NCI-H446 treated with DMSO at 0.1 percent for 48 hours (cell line): ENCODE results near the gene BMAL1.

Source experiments
- DNase-seq: peaks from one replicate; lab custom pipeline; 2025; lab: John Stamatoyannopoulos, UW

Gene BMAL1

DNA sequence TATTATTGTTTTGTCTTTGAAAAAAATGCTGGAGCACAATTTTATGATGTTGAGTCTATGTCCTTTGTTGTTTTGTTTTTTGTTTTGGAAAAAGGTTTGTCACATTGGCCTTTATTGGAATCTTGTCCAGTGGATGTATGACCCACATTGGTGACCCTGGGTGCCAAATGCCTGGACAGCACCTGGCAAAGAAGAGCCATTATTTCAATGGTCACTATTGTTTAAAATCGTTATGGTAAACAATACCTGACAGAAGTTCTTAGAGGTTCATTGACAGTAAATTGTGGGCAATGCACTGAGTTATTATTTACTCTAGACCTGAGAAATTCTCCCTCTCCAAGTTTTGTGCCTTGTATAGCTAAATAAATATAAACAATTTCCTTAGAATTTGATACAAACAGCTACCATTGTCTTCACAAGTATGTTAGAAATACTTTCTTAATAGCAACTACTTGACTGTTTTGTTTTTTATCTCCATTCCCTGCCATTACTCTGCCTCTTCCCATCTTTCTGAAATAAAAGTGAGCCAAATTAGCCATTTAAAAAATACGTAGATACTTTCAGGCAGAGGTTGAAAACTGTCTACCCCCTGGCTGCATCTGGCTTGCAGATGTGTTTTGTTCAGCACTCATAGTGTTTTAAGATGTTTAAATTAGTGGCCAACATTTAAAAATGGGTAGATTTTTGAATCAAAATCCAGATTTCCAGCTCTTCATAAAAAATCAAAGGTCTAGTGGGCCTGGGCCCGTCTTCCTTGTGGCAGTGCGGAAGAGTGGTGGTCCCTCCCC lies 39.9 kb downstream of the BMAL1 start:
- DNase-seq, result no peak

DNA sequence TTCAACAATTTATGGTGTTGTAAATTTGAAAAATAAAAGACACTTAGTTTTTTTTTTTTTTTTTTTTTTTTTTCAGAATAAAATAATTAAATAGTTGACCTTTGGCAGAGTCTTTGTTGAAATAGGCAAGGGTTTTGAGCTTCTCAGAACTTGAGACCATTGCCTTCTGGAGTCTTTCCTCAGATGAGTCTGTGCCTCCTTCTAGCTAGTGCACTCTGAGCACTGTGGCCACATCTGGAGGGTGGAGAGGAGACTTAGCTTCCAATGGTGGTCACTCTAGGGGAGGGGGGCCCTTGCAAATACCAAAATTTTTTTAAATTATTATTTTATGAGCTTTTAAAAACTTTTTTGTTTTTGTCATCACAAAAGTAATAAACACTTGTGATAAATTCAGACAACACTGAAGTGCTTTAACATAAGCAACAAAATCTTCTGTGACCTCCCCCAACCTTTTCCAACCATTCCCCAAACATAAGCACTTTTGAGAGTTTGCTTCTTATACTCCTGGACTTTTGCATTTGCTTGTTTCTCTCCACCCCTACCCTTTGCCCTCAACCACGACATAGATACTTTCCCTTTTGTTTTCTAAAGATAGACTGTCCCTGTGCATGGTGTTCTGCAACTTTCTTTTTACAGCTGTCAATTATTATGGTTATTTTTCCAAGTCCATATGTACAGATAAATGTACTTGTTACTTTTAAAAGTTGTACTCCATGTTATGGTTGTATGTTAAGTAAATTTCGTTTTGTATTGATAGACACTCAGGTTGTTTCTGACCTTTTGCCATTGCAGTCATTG lies 41.1 kb downstream of the BMAL1 start:
- no peak for DNase-seq

DNA sequence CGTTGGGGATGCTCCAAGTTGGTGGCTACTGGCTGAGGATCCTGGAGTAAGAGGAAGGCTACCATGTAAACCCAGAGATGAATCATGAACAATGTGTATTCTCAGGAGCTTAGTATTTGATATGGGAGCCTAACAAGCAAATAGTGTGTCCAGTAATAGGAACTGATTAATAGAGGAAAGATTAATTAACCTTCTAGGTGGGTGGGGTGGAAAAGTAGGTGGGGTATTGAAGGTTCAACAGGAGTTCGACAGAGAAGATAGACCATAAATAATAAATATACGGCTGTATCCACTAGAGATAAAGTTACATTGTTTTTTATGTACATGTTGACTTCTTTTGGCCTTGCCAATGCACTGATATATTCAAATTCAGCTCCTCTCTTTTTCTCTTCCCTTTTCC lies 43.1 kb downstream of the BMAL1 start:
- no peak for DNase-seq

DNA sequence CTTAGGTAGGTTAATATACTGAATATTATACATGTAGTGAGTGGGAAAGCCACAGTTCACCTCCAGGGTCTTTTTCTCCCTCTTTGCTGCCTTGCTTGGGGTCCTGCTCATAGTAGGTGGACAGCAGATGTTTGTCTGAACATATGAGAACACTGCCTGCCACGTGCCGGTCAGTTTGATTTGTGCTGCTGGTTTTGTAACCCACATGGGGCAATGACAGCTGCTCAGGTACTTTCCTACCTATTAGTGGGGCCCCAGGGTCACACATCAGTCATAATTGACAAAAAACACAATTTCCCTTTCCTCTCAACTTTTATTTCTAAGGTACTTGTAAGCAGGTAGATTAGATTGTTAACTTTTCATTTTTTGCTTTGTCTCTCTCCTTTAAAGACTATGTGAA lies 43.8 kb downstream of the BMAL1 start:
- no peak for DNase-seq

DNA sequence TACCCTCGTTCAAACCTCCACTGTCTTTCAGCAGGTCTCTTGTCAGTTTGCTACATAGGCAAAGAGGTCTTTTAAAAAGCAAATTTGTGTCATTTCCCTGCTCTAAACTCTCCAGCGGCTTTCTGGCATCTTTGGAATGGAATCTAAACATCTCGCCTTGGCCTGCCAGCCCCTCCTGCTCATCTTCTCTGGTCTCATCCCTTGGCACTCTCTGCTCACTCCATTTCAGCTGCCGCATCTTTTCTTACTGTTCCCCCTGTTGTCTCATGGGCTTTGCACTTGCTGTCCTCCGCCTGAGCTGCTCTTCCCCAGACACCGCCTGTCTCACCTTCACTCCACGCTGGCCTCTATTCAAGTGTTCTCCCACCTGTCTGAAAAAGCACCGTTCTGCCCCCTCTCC lies 46.6 kb downstream of the BMAL1 start:
- no peak for DNase-seq

DNA sequence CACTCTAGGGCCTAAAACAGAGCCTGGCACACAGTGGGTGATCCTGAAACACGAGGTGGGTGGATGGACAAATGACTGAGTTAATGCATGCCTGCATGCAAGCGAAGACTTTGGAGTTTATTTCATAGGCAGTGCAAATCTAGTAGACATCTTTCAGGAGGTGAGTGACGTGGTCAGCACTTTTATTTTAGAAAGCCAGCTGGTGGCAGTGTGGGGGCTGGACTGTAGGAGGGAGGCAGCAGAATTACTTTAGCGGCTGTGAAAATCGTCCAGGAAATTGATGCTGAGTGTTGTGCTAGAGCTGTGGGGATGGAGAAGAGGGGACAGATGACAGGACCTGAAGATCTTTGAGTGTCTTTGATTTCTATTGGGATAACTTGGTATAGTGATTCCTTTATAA lies 47.1 kb downstream of the BMAL1 start:
- no peak for DNase-seq

DNA sequence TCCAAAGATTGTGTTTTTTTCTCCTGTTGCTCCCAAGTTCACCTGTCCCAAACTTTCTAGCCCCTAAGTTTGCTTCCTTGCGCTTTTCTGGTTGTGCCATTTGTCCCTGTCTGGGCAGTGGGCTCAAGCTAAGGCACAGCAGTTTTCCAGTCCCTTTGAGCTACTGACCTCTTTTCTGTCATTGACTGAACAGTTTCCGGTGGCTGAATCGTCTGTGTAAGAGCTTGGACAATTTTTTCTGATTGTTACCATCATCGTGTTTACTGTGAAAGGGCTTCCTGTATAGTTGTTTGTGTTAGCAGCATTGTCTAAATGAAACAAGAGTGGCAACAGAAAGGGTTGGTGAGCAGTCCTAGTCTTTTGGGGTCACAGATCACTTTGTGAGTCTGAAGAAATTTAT lies 49.8 kb downstream of the BMAL1 start:
- DNase-seq, result no peak

DNA sequence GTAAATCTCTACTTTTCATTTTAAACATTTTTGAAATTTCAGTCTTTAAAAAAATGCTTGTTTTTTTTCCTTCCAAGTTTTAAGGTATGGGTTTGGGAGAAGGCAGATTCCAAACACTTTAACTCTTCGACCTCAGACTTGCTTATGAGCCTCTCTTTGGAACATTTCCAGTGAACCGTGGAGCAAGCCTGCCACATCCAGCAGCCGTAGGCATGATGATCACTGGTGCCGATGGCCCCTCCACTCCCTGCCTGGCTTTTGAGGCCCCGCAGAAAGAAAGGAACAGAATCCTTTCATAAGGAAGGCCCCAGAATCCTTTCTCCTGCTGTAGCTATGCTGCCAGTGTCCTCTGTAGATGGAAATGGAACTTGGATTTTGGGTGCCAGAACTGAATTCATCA lies 50.7 kb downstream of the BMAL1 start:
- DNase-seq, result no peak

DNA sequence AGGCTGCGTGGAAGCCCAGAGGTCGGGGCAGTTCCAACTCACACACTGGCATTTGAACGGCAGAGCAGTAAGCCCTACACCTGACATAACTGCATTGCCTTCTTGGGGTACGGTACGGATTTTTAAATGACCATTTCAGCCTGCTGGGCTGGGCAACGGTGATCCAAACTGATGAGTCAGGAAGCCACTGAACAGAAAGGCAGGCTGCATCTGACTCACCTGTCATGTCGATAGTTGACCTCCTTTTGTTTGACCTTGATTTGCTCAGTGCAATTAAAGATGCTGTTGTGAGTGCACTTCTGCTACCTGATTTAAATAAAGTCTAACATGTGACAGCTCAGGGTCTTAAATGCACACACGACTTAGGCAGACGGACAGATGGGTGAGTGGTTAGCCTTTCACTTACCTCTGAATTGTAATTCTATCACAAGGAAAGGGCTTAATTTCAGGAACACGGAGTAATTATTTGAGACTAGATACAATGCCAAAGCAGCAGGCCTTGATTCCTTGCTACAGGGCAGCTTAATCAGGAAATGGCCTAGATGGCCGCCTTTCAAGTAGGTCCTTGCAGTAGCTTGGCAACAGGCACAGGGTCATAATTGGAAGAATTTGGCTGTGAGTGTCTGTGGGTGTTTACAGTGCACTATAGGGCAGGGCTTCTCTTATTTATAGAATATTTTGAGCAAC lies 52.2 kb downstream of the BMAL1 start:
- peak; percentile 73 for DNase-seq

DNA sequence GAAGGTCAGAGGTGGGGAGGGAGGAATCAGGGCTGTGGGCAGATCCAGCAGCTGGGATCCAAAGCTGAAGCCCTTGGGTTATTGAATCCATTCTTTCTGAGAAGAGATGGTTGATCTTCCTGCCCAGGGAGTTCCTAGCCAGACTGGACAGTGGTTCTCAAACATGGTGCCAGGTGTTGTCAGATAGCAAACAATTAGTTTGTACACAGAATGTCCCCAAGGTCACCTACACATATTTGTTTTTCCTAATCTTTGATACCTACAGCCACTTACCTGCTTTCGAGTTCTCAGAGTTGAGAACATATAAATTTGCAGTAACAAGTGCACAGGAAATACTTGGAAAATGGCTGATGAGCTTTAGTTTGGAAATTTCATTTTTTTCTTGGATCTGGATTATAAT lies 54.5 kb downstream of the BMAL1 start:
- DNase-seq, result no peak

DNA sequence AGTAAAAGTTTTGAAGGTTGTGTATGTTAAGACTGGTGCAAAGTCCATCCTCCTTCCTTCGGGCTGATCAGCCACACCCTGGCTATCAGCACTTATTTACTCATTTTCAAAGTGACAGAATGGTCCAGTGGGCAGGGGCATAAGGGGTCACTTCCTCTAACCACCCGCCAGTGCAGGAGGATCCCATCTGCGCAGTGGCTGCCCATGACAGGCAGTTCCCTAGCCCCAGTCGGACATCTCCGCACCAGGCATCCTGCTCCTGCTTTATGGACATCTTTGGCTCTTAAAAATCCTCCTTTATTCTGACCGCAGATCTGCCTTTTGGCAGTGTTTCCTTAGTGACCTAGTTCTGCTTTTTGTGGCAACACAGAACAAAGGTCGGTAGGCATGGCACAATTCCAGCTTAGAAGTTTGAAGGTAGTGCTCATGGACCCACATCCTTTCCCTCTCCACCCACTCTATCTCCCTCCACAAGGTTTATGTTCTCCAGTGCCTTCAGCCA lies 55.9 kb downstream of the BMAL1 start:
- DNase-seq, result no peak

DNA sequence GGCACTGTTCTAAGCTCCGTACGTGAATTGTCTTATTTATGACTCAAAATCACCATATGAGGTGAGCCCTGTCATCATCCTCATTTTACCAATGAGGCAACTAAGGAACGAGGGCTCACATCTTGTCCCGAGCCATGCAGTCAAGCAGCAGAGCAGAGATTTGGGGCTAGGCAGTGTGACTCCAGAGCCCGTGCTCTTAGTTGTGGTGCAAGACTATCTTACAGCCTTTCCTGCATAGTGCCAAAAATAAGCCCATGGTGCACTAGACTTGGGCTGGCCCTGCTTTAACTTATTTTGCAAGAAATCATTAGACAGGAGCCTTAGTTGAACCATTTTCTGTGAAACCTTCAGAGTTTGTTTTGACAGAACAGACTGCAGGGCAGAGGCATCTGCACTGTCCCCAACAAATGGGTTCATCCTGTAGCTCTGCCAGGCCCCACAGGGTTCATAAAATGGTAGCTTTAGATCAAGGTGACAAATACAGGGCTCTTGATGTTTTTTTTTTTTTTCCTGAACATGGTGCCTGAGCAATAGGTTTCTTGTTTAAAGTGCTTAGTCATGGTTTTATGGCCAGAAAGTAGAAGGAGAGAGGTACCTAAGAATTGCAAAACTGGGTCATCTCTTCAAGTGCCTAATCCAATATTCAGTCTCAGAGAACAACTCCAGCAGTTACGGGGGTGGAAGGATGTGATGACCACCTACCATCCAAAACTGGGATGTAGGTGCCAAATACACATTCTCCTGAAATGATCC lies 56.6 kb downstream of the BMAL1 start:
- no peak for DNase-seq

DNA sequence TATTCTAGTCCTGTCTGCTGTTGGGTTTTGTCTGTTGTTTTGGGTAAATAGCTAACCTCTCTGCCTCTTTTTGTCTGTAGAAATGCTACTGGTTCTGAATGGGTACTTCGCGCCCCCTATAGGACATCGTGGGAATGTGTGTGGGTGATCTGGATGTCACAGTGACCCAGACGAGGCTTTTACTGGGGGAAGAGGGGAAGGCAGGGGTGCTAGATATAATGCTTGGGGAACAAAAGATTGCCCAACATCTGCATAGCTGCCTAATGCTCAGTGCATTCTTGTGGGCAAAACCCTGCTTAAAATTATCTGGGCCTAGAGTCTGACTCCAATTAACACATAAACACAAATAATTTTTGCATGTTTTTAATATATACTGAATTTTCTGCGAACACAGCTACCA lies 57.7 kb downstream of the BMAL1 start:
- DNase-seq, result peak; percentile 24

DNA sequence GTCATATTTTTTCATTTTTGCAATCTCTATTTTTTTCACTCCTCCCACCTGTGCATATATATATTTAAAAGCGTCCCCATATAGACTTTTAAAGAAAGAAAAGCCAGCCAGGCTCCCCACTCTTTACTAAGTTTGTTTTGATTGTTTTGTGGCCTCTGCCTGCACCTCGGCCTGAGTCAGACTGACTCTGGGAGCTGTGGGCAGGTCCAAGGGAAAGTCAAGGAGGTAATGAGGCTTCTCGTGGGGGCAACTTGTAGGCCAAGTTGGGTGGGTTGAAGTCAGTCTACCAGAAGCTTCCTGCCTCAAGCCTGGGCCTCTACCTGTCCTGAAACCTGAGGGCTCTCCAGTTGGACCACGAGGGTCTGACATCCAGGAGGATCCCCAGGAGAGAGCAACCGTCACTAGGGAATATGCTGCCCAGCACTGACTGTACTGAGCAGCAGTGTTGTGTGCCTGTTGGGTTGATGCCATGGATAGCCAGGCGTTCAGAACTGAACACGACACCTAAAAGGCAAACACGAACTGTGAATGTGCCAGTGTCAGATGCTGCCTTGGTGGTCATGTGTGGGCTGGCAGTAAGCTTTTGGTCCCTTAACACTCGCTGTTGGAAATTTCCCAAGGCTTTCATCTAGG lies 58.8 kb downstream of the BMAL1 start:
- DNase-seq, result no peak

DNA sequence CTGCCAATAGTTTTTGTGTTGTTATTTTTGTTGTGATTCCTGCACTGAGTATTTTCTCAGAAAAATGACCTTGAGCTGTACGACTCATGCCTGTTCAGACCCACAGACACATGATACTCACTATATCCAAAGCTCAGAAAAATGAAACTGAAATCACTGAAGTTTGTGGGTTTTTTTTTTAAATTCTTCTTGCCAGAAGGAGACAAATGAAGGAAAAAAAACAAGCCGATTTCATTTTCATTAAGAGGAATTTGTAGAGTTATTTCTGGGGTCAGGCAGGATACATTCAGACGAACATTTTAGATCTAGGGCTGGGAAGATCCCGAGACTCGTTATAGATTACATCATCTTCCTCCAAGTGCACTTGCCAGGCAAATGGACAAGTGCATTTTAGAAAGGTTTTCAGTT lies 60.4 kb downstream of the BMAL1 start:
- DNase-seq, result no peak

DNA sequence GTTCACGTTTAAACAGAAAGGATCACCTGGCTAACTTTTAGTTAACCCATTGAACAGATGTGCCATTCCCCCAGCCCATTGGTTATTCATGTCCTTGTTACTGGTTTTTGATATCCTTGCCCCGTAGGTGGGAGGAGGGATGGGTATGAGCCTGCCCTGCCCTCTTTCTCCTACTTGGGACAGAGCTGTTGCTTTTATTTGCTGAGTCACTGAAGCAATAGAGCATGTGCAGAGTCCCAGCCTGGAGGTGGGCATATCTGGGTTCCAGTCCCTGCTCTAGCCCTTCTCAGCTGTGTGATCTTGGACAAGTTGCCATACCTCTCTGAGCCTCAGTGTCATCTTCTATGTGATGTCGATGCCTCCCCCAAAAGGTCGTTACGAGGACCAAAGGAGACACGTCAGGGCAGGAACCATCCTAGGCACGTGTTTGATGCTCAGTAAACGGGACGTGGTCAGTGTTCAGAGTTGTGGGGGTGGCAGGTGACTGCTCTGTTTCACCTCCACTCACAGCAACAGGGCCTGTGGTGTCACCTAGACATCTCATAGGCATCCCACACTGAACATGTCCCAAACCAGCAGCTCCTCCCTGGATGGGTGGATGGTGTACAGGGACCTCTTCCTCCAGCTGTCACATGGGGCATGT lies 61.0 kb downstream of the BMAL1 start:
- no peak for DNase-seq

DNA sequence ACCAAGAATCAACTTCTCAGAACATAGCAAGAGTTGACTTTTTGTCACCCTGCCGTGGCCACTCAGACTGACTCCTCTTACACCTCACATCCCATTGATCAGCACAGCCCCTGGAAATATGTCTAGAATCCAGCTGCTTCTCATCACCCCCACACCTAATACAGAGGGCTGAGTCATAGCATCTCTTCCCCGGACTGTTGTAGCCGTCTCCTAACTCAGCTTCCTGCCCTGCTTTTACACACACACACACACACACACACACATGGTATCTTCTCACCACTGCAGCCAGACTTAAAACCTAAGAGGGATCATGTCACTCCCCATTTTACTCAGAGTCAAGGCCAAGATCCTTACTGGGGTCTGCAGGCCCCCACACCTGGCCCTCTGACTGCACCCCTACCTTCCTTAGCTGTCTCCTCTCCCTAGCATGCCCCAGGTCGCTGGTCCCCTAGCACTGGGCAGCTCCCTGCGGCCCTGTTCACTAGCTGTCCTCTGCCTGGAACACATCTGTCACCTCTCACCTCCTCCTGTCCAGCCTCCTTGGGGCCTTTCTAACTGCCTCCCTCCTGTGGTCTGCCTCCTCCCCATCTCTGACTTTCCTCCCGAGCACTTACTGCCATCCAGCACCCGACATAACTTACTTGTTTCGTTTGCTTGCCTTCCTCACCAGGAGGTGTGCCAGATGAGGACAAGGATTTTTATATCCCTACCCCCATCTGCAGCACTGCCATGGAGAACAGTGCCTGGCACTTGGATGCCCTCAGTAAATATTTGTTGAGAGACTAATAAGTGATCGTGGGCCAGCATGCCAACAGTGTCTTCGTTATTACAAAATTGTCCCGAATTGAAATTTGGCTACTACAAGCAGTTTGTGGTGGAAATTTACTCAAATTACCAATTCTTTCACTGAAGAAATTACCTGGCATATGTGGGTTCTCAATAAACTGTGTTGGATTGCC lies 61.9 kb downstream of the BMAL1 start:
- no peak for DNase-seq

DNA sequence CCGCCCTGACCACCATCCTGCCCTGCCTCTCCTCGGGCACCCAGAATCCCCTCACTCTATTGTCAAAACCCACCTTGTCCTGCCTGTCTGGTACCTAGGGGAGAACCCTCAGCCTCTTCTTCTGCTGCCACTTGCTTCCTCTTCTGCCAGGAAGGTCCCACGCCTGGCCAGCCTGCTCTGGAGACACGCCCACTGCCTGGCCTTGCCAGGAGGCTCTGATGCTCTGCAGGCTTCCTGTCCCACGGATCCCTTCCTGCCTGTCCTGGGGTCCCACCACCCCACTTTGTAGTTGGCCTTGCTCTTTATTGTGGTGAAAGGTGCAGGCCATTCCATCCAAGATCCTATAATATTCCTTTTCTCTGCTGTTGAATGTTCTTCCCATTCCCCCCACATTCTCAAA lies 63.4 kb downstream of the BMAL1 start:
- no peak for DNase-seq

DNA sequence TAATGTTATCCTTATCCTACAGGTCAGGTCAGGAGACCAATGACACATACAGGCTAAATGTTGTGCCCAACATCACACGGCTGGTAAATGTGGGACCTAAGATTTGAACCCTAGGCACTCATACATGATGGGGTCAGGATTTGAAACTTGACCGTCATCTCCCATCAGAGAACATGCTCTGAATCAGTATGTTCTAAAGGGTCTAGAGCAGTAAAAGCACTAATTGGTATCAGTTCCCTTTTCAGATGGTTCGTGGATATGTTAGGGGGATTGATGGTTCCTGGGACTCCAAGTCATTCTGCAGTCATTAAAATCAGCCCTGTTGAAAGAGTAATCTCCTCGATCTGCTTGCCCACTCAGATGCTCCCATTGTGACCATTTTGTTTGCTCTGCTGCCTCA lies 65.5 kb downstream of the BMAL1 start:
- no peak for DNase-seq
